ENCODE data around the gene LBX1.
"Not testable (repeated sequence)": the region's sequence is repeated elsewhere in the genome, so short reads cannot be mapped to it uniquely, and the experiment has no call there.

LBX1 gene

DNA sequence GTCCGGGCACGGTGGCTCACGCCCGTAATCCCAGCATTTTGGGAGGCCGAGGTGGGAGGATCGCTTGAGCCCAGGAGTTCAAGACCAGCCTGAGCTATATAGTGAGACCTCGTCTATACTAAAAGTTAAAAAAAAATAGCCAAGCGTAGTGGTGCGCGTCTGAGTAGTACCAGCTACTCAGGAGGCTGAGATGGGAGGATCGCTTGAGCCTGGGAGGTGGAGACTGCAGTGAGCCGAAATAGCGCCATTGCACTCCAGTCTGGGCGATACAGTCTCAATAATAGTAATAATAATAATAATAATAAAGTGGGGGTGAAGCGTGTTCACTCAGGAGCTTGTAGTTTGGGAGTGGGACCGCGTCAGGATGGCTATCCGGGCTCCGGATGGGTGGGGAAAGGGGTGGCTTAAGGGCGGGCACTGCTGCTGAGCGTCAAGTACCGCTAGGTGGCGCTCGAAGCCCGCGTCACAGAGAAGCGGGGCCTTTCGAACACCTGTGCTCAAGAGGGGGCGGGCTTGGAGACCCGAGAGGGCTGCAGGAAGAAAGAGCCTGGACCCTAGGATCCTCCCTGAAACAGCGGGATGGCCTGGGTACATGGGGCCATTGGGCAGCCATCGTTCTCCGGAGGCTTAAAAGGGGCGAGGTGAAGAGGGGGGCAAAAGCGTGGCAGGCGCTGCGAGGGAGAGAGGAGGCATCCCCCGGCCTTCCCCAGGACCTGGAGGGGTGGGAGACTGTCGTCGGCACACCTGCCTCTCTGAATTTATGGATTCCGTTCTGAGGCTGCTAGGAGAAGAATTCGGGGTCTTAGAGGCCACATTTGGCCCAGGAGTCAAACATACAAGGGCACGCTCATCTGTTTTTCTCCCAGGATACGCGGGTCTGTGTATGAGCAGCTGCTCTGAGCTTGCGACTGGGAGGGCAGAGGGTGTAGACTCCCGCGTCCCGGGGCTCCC is 14.5 kb downstream of the LBX1 start:
- peak; percentile 79 for DNase-seq (ENCODE audit: low spot score)
- in situ Hi-C loops (cut with MboI; ENCODE audit: low pct_unique_long_range_greater_than_20kb, low sequenced_read_pairs, unreplicated experiment) = loop anchor here (10.0 to 25.0 kb wide), 2 partner anchors 80 to 348 kb away; partner anchors contain the start of gene TLX1
- TF ChIP-seq, protein P1, sequence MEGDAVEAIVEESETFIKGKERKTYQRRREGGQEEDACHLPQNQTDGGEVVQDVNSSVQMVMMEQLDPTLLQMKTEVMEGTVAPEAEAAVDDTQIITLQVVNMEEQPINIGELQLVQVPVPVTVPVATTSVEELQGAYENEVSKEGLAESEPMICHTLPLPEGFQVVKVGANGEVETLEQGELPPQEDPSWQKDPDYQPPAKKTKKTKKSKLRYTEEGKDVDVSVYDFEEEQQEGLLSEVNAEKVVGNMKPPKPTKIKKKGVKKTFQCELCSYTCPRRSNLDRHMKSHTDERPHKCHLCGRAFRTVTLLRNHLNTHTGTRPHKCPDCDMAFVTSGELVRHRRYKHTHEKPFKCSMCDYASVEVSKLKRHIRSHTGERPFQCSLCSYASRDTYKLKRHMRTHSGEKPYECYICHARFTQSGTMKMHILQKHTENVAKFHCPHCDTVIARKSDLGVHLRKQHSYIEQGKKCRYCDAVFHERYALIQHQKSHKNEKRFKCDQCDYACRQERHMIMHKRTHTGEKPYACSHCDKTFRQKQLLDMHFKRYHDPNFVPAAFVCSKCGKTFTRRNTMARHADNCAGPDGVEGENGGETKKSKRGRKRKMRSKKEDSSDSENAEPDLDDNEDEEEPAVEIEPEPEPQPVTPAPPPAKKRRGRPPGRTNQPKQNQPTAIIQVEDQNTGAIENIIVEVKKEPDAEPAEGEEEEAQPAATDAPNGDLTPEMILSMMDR (IDR thresholded peaks at IDR 0.05; ENCODE audit: extremely low read depth, insufficient read depth, missing control alignments) = peak; percentile 93

DNA sequence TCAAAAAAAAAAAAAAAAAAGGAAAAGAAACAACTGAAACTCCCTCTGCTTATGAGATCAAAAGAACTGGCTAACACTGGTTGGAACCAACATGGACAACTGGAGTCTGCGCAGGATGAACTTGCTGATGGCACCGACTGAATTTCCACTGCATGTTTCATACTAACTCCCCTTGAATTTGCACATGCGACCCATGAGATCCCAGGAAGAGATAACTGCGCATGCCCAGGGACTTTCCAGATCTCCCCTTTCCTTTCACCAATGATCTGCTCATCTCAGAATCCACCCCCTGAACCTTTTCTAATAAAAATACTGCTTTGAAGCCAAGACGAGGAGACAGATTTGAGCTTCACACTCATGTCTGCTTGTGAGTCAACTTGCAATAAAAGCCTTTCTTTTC is 20.7 kb downstream of the LBX1 start:
- TF ChIP-seq, protein P1 (IDR thresholded peaks at IDR 0.05; ENCODE audit: extremely low read depth, insufficient read depth, missing control alignments) = no peak
- in situ Hi-C loops (cut with MboI; ENCODE audit: low pct_unique_long_range_greater_than_20kb, low sequenced_read_pairs, unreplicated experiment) = loop anchor here (25.0 kb wide), 1 partner anchor 354 kb away; no protein-coding TSS in a partner anchor
- no peak for DNase-seq (ENCODE audit: low spot score)

DNA sequence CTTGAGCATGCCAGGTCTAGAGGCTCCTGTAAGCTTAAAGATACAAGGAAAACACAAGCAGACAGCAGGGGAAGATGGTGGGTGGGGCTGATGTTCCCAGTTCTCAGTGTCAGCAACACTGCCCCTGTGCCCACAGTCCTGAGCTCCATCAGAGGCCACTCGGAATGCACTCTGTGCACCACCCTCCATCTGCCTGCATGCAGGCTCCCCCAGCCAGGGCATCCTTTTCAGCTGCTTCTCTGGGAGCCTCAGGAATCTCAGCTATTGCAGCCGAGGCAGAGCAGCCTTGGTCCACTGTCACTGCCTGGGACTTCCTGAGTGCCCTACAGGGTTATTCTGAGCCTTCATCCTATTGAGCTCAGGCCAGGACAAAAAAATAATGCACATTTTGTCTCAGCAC is 22.2 kb downstream of the LBX1 start:
- TF ChIP-seq, protein P1 (IDR thresholded peaks at IDR 0.05; ENCODE audit: extremely low read depth, insufficient read depth, missing control alignments) = no peak
- in situ Hi-C loops (cut with MboI; ENCODE audit: low pct_unique_long_range_greater_than_20kb, low sequenced_read_pairs, unreplicated experiment) = loop anchor here (25.0 kb wide), 1 partner anchor 355 kb away; no protein-coding TSS in a partner anchor
- peak; percentile 3 for DNase-seq (ENCODE audit: low spot score)

DNA sequence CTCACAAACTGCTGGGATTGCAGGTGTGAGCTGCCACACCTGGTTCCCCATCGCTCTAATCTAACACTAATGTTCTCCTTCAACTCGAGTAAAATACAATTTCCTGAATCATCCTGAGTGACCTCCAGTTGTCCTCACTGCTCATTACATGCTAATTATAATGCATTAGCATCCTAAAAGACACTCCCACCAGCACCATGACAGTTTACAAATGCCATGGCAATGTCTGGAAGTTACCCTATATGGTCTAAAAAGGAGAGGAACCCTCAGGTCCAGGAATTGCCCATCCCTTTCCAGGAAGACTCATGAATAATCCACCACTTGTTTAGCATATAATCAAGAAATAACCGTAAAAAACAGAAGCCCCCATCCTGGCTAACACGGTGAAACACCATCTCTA is 26.6 kb downstream of the LBX1 start:
- in situ Hi-C loops (cut with MboI; ENCODE audit: low pct_unique_long_range_greater_than_20kb, low sequenced_read_pairs, unreplicated experiment) = loop anchor here (25.0 kb wide), 1 partner anchor 360 kb away; no protein-coding TSS in a partner anchor
- not testable (repeated sequence) for DNase-seq (ENCODE audit: low spot score)

DNA sequence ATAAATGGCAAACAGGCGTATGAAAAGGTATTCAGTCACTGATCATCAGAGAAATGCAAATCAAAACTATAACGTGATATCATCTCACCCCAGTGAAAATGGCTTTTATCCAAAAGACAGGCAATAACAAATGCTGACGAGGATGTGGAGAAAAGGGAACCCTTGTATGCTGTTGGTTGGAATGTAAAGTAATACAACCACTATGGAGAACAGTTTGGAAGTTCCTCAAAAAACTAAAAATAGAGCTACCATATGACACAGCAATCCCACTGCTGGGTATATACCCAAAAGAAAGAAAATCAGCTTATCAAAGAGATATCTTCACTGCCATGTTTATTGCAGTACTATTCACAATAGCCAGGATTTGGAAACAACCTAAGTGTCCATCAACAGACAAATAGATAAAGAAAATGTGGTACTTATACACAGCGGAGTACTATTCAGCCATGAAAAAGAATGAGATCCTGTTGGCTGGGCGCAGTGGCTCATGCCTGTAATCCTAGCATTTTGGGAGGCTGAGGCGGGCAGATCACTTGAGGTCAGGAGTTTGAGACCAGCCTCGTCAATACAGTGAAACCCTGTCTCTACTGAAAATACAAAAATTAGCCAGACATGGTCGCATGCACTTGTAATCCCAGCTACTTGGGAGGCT is 30.8 kb downstream of the LBX1 start:
- in situ Hi-C loops (cut with MboI; ENCODE audit: low pct_unique_long_range_greater_than_20kb, low sequenced_read_pairs, unreplicated experiment); DNase-seq (ENCODE audit: low spot score): not testable (repeated sequence)

DNA sequence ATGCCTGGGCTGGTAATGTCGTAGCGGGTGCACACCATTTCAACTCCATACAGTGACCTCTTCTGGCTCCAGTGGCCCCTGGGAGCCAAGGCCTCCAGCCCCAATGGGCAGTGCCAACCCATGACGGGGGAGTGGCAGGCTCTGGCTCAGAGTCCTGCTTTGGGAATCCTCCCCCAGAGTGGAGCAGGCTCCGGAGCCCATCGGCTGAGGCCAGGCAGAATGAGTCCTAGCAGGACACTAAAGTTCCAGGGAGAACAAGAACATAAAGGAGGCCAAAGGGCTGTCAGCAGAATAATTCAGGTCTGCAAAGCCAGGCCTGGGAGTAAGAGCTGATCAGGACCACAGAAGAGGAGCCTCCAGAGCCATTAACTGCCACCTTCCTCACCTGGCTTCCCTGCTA is 33.3 kb downstream of the LBX1 start:
- TF ChIP-seq, protein P1 (IDR thresholded peaks at IDR 0.05; ENCODE audit: extremely low read depth, insufficient read depth, missing control alignments) = no peak
- in situ Hi-C loops (cut with MboI; ENCODE audit: low pct_unique_long_range_greater_than_20kb, low sequenced_read_pairs, unreplicated experiment) = no loop called here
- no peak for DNase-seq (ENCODE audit: low spot score)

DNA sequence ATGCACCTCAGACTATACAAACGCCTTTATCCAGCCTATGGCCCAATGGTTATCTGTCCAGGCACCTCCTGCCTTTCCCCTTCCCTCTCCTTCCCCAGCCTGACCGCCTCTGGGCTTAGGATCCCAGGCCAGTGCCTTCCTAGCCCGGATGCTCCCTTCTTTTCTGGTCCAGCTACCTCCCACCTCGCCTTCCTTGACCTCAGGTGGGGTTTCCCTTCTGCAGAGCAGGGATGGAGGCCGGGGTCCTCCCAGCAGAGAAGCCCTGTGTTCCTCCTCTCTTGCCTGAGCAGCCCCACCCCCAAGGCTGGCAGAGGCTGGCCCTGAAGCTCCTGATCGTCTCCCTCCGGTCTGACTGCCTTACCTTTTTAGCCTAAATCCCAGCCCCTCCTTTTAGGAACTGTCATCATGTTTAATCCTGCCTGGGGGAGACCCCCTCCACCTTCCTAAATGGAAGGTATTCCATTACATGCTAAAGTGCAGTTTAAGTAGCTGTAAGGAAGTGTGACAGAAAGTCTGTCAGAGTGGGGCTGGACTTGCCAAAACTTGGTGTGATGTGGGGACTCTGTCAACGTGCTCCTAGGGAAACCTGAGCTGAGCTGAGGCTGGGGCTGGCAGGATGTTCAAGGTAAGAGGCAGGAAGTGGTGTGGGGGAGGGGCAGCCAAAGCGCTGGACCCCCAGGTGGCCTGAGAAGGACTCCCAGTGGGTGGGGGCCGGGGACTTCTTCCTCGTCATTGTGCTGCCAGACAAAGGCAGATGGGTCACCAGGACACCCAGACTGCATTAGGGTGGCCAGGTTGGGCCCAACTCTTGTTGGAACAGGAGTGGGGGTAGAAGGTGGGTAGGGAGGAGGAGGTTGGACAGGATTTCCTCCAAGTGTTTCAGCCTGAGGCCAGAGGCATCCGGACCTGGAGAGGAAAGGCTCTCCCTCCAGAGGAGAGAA is 39.5 kb downstream of the LBX1 start:
- DNase-seq (ENCODE audit: low spot score) = no peak
- TF ChIP-seq, protein P1 (IDR thresholded peaks at IDR 0.05; ENCODE audit: extremely low read depth, insufficient read depth, missing control alignments) = no peak
- in situ Hi-C loops (cut with MboI; ENCODE audit: low pct_unique_long_range_greater_than_20kb, low sequenced_read_pairs, unreplicated experiment) = no loop called here
